ENCODE measurements around the gene CPEB4.

Gene CPEB4

DNA sequence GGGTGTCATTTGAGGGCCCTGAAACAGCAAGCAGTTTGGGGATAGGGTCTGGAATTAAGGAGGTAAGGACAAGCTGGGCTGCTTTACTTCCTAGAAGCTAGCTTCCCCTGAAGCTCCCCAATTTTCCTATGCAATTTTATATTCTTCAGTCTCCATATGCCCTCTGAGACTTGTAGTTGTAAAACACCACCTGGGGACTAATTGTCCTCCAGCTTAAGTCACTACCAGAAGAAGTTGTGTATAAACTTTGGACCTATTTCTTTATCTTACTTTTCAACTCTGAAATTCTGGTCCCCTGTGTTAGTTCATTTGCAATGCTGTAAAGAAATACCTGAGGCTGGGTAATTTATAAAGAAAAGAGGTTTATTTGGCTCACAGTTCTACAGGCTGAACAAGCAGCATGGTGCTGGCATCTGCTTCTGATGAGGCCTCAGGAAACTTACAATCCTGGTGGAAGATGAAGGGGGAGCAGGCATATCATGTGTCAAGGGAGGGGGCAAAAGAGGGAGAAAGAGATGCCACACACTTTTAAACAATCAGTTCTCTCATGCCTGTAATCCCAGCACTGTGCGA lies 41.1 kb upstream of the CPEB4 start:
- in situ Hi-C loops (cut with MboI; ENCODE audit: low sequenced_read_pairs, unreplicated experiment), result no loop called here
- TF ChIP-seq, protein P1, sequence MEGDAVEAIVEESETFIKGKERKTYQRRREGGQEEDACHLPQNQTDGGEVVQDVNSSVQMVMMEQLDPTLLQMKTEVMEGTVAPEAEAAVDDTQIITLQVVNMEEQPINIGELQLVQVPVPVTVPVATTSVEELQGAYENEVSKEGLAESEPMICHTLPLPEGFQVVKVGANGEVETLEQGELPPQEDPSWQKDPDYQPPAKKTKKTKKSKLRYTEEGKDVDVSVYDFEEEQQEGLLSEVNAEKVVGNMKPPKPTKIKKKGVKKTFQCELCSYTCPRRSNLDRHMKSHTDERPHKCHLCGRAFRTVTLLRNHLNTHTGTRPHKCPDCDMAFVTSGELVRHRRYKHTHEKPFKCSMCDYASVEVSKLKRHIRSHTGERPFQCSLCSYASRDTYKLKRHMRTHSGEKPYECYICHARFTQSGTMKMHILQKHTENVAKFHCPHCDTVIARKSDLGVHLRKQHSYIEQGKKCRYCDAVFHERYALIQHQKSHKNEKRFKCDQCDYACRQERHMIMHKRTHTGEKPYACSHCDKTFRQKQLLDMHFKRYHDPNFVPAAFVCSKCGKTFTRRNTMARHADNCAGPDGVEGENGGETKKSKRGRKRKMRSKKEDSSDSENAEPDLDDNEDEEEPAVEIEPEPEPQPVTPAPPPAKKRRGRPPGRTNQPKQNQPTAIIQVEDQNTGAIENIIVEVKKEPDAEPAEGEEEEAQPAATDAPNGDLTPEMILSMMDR (IDR thresholded peaks at IDR 0.05; ENCODE audit: borderline replicate concordance, control extremely low read depth, extremely low read depth, insufficient read depth, missing control alignments), result no peak
- DNase-seq (ENCODE audit: low spot score), result no peak

DNA sequence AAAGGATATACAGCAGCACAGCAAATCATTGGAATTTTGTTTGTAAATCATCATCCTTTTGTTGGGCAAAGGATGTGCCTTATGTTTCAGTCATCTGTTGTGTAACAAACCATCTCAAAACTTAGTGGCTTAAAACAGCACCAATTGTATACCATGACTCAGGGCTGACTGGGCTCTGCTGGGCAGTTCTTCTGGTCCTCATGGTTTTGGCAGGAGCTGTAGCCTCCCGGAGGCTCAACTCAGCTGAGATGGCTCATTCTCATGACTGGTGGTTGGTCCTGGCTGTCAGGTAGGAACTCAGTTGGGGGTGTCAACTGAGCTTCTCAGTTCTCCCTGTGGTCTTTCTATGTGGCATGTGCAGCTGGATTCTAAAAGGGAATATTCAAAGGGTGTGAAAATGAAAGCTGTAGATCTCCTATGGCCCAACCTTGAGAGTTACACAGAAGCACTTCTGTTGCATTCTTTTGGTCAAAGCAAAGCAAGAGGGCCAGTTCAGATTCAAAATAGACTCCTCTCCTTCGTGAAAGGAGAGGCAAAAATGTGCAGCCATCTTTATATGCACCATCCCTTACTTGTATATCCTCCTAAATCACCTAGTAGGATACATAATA lies 39.1 kb upstream of the CPEB4 start:
- in situ Hi-C loops (cut with MboI; ENCODE audit: low sequenced_read_pairs, unreplicated experiment), result no loop called here
- no peak for DNase-seq (ENCODE audit: low spot score)
- TF ChIP-seq, protein P1 (IDR thresholded peaks at IDR 0.05; ENCODE audit: borderline replicate concordance, control extremely low read depth, extremely low read depth, insufficient read depth, missing control alignments), result no peak

GRCh38 chr5:173849908-173850307 lies 38.2 kb upstream of the CPEB4 start:
- TF ChIP-seq, protein P1 (IDR thresholded peaks at IDR 0.05; ENCODE audit: borderline replicate concordance, control extremely low read depth, extremely low read depth, insufficient read depth, missing control alignments), result no peak

GRCh38 chr5:173850659-173851058 lies 37.5 kb upstream of the CPEB4 start:
- TF ChIP-seq, protein P1 (IDR thresholded peaks at IDR 0.05; ENCODE audit: borderline replicate concordance, control extremely low read depth, extremely low read depth, insufficient read depth, missing control alignments), result no peak
- in situ Hi-C loops (cut with MboI; ENCODE audit: low sequenced_read_pairs, unreplicated experiment), result no loop called here
- DNase-seq (ENCODE audit: low spot score), result no peak

More at GRCh38 chr5:173849908-173850307, 38.2 kb upstream of the CPEB4 start:
- DNase-seq (ENCODE audit: low spot score), result no peak
- in situ Hi-C loops (cut with MboI; ENCODE audit: low sequenced_read_pairs, unreplicated experiment), result no loop called here

DNA sequence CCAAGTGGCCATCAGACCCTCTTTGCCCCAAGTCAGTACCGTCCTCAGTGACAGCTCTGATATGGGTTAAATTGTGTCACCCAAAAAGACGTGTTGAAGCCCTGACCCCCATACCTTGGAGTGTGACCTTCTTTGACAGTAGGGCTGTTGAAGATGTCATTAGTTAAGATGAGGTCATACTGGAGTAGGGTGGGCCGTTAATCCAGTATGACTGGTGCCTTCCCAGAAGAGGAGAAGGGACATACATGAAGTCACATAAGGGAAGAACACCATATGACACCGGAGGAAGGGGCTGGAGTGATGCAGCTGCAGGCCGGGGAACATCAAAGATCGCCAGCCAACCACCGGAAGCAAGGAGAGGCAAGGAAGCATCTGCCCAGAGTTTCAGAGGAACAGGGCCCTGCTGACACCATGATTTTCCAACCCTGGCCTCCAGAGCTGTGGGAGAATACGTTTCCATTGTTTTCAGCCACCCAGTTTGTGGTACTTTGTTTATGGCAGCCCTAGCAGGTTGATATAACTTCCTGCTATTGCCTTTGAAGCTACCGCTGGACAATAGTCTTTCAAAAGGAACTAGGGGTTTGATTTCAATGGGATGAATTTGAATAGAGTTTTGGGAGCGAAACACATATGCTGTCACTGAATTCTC lies 36.4 kb upstream of the CPEB4 start:
- in situ Hi-C loops (cut with MboI; ENCODE audit: low sequenced_read_pairs, unreplicated experiment), result no loop called here
- TF ChIP-seq, protein P1 (IDR thresholded peaks at IDR 0.05; ENCODE audit: borderline replicate concordance, control extremely low read depth, extremely low read depth, insufficient read depth, missing control alignments), result no peak
- DNase-seq (ENCODE audit: low spot score), result no peak

DNA sequence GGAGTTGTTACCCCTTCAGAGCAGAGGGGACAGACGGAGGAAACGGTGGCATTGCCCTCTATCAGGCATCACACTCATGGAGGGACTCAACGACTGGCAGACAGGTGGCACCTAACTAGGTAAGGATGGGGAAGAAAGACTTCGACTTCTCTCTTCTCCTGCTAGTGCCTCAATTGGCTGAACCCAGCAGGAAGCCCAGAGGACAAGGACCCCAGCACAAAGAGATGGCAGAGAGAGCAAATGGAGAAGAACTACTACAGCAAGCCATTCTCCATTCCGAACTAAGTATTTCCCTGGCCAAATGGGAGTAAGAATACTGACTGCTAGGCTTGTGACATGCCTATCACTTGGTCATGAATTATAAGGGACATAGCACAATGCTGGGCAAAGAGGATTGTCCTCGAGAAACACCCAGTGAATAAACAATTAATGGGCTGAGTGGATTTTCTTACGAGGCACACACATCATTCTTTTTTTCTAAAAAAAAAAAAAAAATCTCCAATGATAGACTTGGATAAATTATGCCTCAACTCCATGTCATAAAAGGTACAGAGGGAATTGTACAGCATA lies 35.3 kb upstream of the CPEB4 start:
- TF ChIP-seq, protein P1 (IDR thresholded peaks at IDR 0.05; ENCODE audit: borderline replicate concordance, control extremely low read depth, extremely low read depth, insufficient read depth, missing control alignments), result no peak
- in situ Hi-C loops (cut with MboI; ENCODE audit: low sequenced_read_pairs, unreplicated experiment), result no loop called here
- no peak for DNase-seq (ENCODE audit: low spot score)

Measured in GM13976 (cell line).